EH (cell line): ENCODE data around the gene STAT5B.
"Not testable (repeated sequence)": the region's sequence is repeated elsewhere in the genome, so short reads cannot be mapped to it uniquely, and the experiment has no call there.

Source experiments
- DNase-seq: peaks from one replicate; pipeline ENCODE4 v3.0.0-alpha.2; 2015; ENCODE audit warnings: low read depth

STAT5B gene

GRCh38 chr17:42276359-42276608, at the start of gene STAT5B:
TSS of gene STAT5B (minus strand) at chr17:42276391. CDS start at chr17:42232127, 44,264 bp downstream.
- peak; percentile 67 for DNase-seq

- DNase-seq = peak; percentile 93
These were observed 48.8 kb upstream of the STAT5B start for GRCh38 chr17:42325026-42325425.

- no peak for DNase-seq
These were observed 47.1 kb upstream of the STAT5B start for GRCh38 chr17:42323268-42323773.

- peak; percentile 91 for DNase-seq
These were observed 46.4 kb upstream of the STAT5B start for GRCh38 chr17:42322382-42323267.

- DNase-seq = no peak
These were observed 45.4 kb upstream of the STAT5B start for GRCh38 chr17:42321555-42321954.

- DNase-seq = not testable (repeated sequence)
These were observed 41.8 kb upstream of the STAT5B start for GRCh38 chr17:42317967-42318366.

- no peak for DNase-seq
These were observed 41.2 kb upstream of the STAT5B start for GRCh38 chr17:42317266-42317845.

- no peak for DNase-seq
These were observed 40.6 kb upstream of the STAT5B start for GRCh38 chr17:42316755-42317154.

GRCh38 chr17:42315402-42316156, 39.4 kb upstream of the STAT5B start:
- no peak for DNase-seq

GRCh38 chr17:42313773-42314566, 37.8 kb upstream of the STAT5B start:
- no peak for DNase-seq

GRCh38 chr17:42313389-42313772, 37.2 kb upstream of the STAT5B start:
- no peak for DNase-seq

- peak; percentile 88 for DNase-seq
These were observed 36.3 kb upstream of the STAT5B start for GRCh38 chr17:42312285-42313130.

- no peak for DNase-seq
These were observed 35.8 kb upstream of the STAT5B start for GRCh38 chr17:42312035-42312284.

- peak; percentile 91 for DNase-seq
These were observed 35.2 kb upstream of the STAT5B start for GRCh38 chr17:42311240-42312034.

GRCh38 chr17:42310787-42311215, 34.6 kb upstream of the STAT5B start:
- DNase-seq = no peak

- no peak for DNase-seq
These were observed 34.0 kb upstream of the STAT5B start for GRCh38 chr17:42309986-42310786.

GRCh38 chr17:42309142-42309541, 33.0 kb upstream of the STAT5B start:
- no peak for DNase-seq

- no peak for DNase-seq
These were observed 32.3 kb upstream of the STAT5B start for GRCh38 chr17:42308446-42308845.

- DNase-seq = no peak
These were observed 31.3 kb upstream of the STAT5B start for GRCh38 chr17:42307362-42307927.

- no peak for DNase-seq
These were observed 30.1 kb upstream of the STAT5B start for GRCh38 chr17:42306385-42306667.
